Activated CD4-positive, alpha-beta T cell treated with anti-CD3 and anti-CD28 coated beads, Interleukin-2, Interleukin-6, amounts not matched to agents 100 ng/mL and 50 ng/mL, durations not matched to agents 16 hours and 8 hours (primary cell): ENCODE results near the gene STAT3.
A peak's percentile ranks its signal among the peaks of the same experiment; 100 is the strongest.
"Not testable (repeated sequence)": the region's sequence is repeated elsewhere in the genome, so short reads cannot be mapped to it uniquely, and the experiment has no call there.

Experiments used
- DNase-seq: peaks from one replicate; pipeline ENCODE4 v3.0.0-alpha.2; 2020

The STAT3 gene

DNA sequence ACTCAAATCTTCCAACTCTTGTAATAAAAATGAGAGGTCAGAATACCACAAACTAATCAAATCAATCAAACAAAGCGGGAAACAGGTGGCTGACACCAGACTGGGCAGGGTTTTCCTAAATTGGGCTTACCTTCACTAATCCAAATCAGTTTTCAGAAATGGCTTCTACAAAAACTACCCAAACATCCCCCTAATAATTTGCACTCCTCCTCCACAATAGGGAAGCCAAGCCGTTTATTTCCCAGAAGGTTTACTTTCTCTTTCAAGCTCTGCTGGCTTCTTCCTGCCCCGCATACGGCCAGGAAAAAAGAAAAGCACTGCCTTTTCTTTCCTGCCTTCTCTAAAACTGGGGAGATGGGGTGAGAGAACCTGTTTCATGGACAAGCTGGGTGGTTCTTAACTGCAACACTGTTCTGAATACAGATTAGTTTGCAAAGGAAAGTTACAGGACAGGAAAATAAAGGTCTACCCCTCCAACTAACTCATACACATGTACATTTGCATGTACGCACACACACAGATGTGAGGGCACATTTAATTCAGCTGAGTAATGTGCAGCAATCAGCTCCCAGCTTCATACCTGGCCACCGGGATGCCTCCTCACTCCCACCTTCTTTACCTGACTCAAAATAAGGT, 9.2 kb downstream of the STAT3 start:
- peak; percentile 55 for DNase-seq

DNA sequence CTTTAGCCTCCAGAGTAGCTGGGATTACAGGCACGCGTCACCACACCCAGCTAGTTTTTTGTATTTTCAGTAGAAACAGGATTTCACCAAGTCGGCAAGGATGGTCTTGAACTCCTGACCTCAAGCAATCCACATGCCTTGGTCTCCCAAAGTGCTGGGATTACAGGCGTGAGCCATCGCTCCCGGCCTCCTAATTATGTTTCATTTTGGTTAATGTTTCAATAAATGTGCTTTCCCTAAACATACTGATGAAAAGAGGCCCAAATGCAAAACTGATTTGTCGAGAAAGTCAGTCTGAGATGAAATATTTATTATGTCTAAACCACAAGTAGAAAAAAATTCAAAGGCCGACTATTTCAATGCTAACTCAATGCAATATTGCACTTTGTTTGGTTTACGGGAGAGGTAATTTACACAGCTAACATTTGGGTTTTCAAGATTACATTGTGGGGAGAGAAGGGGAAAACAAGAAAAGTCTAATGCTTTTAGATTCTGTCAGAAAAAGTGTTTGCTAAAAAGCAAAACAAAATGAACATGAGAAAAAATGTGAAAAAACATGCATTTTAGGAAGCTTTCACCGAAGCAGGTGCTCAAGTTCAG, 9.8 kb downstream of the STAT3 start:
- DNase-seq, result no peak

DNA sequence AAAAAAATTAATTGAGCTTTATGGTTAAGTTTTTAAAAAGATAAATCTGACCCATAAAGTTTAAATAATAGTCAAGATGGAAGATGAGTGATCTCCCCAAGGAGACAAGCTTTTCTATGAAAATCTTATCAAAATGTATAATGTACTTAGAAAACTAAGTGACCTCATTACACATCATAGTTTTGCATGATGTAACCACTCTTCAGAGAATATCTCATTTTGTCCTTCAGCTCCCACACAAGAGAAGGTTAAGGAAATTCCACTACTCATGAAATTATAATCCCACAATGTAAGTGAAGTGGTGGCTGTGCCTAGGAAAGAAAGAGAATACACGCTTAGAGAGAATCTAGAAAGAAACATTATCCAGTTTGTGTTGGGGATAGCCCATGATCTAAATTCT, 14.3 kb downstream of the STAT3 start:
- DNase-seq, result no peak

DNA sequence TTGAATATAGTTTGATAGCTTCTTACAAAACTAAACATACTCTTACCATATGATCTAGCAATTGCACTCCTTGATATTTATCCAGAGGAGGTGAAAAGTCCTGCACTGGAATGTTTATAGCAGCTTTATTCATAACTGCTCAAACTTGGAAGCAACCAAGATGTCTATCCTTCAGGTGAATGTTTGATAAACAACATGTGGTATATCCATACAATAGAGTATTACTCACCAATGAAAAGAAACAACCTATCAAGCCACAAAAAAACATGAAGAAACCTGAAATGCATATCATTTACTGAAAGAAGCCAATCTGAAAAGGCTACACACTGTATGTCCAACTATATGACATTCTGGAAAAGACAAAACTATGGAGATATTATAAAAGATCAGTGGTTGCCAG, 16.1 kb downstream of the STAT3 start:
- DNase-seq, result no peak

DNA sequence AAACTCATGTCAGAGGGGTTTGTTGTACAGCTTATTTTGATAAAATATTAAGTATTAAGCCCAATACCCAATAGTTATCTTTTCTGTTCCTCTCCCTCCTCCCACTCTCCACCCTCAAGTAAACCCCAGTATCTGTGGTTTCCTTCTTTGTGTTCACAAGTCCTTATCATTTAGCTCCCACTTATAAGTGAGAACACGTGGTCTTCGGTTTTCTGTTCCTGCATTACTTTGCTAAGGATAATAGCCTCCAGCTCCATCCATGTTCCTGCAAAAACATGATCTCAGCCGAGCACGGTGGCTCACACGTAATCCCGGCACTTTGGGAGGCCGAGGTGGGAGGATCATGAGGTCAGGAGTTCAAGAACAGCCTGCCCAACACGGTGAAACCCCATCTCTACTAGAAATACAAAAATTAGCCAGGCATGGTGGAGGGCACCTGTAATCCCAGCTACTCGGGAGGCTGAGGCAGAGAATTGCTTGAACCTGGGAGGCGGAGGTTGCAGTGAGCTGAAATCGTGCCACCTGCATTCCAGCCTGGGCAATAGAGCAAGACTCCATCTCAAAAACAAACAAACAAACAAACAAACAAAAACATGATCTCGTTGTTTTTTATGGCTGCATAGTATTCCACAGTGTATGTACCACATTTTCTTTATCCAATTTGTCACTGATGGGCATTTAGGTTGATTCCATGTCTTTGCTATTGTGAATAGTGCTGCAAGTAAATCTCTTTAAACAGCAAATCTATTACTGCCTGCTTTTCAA, 19.3 kb downstream of the STAT3 start:
- not testable (repeated sequence) for DNase-seq

DNA sequence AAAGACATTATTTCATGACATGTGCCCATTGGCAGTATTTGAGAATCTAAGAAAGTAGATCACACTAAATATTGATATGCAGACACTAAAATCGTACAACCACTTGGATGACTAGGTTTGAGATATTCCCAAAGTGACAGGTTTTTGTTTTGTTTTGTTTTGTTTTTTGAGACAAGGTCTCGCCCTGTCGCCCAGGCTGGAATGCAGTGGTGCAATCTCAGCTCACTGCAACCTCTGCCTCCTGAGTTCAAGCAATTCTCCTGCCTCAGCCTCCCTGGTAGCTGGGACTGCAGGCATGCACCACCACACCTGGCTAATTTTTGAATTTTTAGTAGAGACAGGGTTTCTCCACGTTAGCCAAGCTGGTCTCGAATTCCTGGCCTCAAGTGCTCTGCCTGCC, 19.9 kb downstream of the STAT3 start:
- DNase-seq, result not testable (repeated sequence)

DNA sequence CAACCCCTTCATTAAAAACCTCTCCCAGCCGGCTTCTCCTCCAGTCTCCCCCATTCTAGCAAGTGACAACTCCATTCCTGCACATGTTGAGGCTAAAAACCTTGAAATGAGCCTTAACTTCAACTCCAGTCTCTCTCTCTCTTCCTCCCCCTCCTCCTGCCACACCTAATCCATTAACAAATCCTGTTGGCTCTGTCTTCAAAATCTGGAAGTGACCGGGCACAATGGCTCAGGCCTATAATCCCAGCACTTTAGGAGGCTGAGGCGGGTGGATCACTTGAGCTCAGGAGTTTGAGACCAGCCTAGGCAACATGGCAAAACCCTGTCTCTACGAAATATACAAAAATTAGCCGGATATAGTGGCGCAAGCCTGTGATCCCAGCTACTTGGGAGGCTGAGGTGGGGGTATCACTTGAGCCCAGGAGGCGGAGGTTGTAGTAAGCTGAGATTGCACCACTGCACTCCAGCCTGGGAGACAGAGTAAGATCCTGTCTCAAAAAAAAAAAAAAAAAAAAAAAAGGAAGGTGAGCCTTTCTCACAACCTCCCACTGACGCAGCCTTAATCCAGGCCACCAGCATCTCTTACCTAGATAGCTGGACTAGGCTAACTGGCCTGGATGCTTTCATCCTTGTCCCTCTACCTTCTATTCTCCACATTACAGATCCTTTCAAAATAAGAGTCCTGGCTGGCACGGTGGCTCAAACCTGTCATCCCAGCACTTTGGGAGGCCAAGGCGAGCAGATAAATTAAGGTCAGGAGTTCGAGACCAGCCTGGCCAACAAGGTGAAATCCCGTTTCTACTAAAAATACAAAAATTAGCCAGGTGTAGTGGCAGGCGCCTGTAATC, 21.8 kb downstream of the STAT3 start:
- not testable (repeated sequence) for DNase-seq

DNA sequence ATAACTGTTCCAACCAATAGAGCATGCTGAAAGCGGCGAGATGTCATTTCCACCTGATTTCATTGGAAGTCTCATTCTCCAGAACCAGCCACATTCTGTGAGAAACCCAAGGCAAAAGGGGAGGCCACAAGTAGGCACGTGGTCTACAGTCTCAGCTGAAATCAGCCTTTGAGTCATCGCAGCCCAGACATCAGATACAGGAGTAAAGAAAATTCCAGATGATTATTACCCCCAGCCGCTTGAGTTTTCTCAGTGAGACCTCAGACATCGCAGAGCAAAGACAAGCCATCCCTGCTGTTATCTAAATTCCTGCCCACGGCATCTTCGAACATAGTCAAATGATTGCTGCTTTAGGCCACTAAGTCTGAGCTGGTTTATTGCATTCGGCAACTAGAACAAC, 23.1 kb downstream of the STAT3 start:
- DNase-seq, result peak; percentile 30

DNA sequence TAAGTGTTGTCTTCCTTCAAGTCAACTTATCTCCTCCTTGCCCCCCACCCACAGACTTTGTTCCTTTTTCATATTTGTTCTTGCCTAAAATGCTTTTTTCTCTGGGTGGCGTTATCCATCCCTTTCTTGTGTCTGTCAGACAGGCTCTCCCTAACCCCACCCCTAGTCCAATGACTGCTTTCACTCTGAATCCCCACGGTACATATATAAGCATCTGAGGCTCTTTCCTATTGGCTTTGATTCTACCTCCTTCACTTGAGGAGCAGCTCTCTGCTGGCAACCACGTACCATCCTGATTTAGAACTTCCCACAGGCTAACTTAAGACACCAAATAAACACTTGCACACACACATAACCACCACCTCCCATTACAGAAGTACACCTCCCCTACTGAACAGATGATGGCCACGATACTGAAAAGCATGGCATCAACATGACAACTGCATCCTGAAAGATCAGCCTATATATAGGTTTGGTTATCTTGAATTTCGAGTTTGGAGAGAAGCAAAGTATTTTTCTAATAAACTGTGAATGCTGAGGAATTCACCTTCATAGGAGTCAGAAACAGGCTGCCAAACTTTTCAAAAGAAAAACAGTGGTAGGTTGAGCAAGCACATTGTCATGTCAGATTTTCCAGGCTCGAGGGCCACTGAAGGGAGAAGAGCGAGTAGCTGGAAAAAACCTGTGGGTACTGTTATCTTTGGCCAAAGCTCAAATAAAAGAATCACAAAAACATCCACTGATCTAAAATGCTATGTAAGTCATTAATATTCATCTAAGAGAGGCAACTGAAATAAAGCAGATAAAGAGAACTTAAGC, 24.3 kb downstream of the STAT3 start:
- DNase-seq, result no peak

DNA sequence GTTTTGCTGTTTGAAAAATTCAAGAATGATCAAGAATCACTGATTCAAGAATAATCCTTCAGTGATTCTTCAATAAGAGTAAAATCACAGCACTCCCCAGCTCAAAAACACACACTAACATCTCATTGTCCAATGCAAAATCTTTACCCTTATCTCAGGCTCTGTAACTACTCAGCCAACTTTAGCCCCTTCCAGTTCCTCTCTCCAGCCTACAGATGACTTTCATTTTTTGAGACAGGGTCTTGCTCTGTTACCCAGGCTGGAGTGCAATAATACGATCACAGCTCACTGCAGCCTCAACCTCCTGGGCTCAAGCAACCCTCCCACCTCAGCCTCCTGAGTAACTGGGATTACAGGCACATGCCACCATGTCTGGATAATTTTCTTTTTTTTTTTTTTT, 25.0 kb downstream of the STAT3 start:
- DNase-seq, result no peak

DNA sequence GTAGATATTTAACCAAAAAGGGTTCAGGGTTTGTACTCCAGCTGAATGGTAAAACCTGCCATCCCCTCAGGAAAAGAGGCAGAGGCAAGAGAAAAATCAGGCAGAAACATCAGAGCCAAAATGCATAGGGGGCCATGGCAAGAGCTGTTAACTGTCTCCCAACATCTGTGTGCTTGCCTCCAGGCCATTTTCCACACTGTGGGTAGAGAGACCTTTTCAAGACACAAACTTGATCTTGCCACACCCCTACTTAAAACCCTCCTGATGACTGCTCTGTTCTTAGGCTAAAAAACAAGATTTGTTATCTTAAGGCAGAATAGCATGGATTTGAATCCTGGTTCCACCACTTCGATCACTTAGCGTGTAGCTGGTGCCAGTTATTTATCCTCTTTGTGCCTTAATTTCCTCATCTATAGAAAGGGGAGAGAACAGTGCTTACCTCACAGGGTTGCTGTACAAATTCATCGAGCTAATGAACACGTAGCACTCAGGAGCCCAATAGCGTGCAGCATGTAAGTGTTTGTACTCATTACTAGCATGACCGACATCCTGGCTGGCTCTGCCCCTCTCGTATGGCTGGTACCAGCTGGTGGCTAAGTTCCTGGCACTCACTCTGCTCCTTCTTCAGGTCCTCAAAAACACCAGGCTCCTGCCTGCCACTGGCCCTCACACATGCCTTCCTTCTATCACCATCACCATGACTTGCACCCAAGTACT, 25.8 kb downstream of the STAT3 start:
- no peak for DNase-seq

DNA sequence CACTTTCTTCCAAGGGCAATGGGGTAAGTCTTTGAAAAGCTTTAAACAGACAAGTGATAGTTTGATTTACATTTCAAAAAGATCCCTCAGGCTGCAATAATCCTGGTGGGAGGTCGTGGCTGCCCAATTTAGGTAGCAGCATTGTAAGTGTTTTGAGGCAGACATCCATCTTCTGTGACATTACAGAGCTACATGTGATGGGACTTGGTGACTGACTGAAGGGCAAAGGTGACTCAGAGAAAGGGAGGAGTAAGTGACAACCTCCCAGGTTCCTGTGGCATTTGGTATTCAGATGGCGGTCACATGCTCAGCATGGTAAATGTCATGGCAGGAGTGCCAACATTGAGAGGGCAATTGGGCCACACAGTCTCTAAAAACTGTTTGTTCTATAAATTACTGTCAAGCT, 26.5 kb downstream of the STAT3 start:
- peak; percentile 61 for DNase-seq

DNA sequence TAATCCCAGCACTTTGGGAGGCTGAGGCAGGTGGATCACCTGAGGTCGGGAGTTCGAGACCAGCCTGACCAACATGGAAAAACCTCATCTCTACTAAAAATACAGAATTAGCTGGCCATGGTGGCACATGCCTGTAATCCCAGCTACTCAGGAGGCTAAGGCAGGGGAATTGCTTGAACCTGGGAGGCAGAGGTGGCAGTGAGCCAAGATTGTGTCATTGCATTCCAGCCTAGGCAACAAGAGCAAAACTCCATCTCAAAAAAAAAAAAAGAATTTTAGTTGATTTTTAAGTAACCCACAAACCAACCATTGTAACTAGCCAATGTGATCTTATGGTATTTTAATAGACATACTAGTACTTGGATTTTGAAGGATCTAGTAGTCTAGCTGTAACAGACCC, 27.9 kb downstream of the STAT3 start:
- not testable (repeated sequence) for DNase-seq

DNA sequence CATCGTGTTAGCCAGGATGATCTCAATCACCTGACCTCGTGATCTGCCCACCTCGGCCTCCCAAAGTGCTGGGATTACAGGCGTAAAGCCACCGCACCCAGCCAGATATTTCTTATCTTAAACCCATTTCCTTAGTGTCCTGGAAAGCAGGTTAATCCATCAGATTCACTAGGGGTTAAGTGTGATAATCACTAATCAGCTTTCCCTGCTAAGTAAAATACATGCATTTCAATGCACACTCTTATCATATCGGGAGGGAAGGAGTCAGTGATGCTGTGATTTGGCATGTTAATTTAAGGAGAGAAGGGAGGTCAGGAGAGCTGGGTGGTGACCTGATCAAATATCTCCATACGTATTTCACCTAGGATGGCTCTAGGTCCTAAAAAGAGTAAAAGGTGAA, 29.1 kb downstream of the STAT3 start:
- DNase-seq, result no peak

DNA sequence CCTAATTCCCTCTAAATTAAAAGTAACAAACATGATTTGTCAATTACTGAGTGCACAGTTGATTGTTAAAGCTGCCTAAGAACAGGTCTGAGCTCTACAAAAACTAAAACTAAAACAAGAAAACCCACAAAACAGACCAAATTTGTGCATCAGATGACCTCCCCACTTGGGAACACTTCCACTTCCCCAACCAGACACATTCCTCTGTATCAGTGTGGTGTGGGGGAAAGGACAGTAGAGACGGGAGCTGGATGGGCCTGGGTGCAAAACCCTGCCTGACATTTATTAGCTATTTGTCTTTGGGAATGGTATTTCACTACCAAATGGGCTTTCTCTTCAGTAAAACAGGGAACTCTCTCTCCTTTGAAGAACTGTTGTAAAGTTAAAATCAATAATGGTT, 29.8 kb downstream of the STAT3 start:
- no peak for DNase-seq

DNA sequence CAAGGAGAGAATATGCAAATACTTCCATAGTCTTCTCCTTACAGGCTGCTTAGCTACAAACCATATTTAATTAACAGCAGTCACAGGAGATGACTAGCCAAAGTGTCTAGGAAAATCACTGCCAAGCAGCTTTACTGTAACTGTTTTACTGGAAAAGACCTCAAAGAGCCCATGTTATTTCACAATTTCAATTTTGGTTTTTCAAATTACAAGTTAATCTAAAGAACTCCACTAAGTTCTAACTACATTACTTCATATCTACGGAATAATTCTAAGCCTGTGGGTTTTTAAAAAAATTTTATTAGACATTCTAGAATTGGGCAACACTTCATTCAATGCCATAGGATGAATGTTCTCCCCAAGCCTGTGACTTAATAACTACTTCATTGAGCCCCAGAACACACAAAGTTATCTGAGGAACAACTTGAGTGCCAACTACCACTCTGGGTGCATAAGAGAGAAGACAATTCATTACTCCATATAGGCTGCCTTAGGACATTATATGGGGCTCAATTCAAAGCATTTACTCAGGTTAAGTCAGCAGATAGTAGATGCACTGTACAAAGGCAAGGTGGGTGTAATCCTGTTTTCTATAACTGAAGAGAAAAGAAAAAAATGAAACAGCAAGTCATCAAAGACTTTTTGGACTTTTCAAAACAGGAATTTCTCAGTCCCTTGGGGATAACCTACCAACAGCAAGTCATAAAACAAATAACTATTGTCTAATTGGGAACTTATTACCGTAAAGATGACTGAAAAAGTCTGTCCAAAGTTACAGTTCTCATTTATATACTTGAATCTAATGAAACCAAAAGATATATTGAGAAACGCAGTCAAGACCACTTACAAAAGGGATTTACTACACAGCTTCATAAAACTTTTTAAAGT, 33.0 kb downstream of the STAT3 start:
- no peak for DNase-seq

DNA sequence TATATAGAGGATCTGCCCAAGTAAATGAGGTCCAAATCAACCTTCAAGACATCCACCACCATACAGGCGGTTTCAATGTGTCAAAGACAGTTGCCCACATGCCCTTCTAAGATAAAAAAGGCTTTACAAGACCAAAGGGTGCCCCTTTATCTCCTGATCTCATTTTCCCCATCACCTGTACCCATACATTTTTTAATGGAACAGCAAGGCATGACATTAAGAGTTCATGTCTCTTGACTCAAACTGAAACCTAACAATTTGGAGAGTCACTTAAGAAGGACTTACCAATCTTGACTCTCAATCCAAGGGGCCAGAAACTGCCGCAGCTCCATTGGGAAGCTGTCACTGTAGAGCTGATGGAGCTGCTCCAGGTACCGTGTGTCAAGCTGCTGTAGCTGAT, 40.1 kb downstream of the STAT3 start:
- DNase-seq, result no peak

DNA sequence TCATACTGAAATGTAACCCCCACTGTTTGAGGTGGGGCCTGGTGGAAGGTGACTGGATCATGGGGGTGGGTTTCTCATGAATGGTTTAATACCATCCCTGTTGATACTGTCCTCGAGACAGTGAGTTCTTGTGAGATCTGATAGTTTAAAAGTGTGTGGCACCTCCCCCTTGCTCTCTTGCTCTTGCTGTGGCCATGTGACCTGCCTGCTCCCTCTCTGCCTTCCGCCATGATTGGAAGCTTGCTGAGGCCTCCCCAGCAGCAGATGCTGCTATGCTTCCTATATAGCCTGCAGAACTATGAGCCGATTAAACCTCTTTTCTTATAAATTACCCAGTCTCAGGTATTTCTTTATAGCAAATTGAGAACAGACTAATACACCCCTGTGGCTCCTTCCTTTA, 40.6 kb downstream of the STAT3 start:
- no peak for DNase-seq

DNA sequence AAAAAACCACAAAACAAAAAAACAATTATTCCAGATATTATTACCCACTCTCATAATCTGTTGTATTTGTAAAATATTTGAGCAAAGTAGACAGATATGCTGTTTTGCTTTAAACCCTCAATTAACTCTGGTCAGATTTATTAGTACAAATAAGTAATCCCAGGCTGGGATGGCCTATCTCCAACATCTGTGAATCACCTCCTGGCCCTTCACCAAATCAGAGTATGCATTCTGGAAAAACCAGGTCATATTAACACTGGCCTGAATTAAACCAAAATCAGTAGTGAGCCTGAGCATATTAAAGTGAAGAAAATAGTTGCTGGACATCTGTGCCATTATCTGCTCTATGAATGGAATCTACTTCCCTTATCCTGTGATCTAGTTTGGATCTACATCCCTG, 41.0 kb downstream of the STAT3 start:
- DNase-seq, result no peak

DNA sequence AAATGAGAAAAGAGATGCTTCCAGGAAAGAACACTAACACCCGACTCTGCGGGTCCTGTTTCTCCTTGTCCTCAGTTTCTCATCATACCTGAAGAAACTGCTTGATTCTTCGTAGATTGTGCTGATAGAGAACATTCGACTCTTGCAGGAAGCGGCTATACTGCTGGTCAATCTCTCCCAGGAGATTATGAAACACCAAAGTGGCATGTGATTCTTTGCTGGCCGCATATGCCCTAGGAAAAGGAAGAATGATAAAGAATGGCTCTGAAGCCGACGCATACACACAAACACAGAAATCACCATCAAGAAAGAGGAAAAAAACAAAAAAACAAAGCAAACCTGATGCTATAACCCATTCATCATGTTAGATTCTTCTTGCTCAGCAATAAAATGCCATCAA, 41.8 kb downstream of the STAT3 start:
- no peak for DNase-seq
